GM11168 (cell line): ENCODE data around the gene DNAH12.

Source experiments
- in situ Hi-C: fragments of 300-500 bp; cut with MboI; formaldehyde crosslinking; loops from one replicate; pipeline ENCODE4 v1.12.0; 2022; ENCODE audit warnings: low sequenced_read_pairs; ENCODE audit not compliant: unreplicated experiment

Gene DNAH12

DNA sequence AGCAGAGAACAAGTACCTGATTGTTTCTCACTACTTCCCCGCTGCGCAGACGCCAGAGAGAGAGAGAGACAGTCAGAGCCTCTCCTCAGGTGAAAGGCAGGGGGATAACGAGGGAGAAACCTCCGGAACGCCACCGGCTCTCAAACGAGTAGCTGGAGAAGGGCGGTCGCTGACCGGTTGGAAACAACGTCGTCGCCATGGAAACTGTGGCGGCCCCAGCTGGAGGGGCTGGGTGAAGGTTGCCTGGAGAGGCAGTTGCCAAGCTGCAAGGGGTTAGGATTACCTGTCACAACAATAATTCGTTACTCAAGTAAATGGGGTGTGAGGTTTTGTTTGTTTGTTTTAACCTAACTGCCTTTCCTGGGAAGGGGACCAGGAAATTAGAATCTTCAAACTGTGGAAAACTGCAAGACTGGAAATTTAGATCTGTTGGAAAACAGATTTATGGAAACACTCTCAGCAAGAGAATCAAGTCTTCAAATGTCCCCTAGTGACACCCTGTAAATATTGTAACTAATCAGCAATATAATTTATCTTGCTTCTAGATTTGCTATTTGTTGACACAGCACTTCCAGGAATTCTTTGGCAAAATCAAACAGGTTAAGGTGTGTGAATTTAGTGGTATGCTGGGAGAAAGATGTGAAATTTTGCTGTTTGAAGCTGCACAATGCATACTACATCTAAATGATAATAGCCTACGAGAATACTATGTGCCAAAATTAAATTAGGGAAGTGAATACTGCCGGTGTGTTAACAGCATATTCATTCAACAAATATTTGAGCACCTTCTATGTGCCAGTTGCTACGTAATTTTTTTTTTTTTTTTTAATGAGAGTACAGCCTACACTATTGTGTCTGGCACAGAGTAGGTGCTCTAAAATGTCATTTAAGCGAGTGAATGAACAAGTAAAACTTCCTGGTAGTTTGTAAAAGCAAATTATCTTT, at the start of gene DNAH12:
Gene DNAH12, minus strand, starts transcription at position 164 of the 945 bp plus-strand sequence. CDS start 1,474 bp downstream, outside the sequence.
- in situ Hi-C loops, result no loop called here

DNA sequence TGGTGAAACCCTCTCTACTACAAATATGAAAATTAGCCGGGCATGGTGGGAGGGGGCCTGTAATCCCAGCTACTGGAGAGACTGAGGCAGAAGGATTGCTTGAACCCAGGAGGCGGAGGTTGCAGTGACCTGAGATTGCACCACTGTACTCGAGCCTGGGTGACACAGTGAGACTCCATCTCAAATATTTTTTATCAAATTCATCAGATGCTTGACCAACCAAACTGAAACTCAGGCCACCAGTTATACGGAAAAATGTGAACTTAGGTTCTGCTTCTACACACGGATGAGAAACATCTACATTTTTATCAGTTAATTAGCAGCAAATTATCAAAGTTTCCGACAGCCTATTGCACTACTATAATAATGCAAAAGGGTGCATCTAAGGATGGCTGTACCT, 48.2 kb upstream of the DNAH12 start:
- in situ Hi-C loops, result no loop called here

DNA sequence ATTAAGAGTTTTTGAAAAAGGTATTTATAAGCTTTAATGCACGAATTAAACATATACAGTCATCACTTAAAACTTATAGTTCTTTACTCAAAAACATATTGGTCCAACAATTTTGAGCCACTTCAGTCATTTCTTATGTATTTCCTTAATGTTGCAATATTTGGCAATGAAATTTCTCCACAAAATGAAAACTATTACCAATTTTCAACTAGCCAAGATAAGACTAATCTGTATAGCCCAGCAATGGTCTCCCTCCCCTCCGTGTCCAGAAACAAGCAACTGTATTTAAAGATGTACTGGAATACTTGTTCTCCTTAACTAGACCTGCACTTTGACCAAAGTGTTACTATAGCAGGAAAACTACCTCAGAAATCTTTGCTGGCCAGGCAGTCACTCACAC, 43.8 kb upstream of the DNAH12 start:
- in situ Hi-C loops, result no loop called here

DNA sequence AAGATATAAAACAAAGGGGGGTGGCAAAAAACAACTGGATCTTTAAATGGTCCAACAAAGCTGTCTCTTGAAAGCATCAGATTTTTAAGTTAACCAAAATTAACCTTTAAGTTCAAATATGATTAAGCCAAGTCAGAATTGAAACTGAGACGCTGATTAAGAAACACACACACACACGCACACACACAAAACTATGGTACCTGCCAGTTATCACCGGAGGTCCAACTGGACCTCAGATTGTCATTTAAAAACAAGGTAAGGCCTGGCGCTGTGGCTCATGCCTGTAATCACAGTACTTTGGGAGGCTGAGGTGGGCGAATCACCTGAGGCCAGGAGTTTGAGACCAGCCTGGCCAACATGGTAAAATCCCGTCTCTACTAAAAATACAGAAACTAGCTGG, 42.6 kb upstream of the DNAH12 start:
- in situ Hi-C loops, result no loop called here

DNA sequence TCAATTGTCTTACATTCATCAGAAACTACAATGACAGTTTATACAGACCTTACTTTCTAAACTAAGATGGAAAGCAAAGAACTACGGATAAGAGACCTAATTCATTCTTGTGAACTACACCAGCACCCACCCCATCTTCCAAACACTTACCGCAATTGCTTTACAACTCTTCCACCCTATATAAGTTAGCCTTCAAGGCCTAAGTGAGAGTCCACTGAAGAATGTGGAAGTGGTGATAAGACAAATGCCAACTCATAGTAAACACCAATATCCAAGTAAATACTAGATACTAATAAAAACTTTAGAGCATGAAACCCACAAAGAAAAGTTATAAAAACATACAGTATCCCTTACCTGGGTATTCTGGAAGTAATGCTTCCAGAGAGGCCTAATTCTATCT, 39.4 kb upstream of the DNAH12 start:
- in situ Hi-C loops, result no loop called here

DNA sequence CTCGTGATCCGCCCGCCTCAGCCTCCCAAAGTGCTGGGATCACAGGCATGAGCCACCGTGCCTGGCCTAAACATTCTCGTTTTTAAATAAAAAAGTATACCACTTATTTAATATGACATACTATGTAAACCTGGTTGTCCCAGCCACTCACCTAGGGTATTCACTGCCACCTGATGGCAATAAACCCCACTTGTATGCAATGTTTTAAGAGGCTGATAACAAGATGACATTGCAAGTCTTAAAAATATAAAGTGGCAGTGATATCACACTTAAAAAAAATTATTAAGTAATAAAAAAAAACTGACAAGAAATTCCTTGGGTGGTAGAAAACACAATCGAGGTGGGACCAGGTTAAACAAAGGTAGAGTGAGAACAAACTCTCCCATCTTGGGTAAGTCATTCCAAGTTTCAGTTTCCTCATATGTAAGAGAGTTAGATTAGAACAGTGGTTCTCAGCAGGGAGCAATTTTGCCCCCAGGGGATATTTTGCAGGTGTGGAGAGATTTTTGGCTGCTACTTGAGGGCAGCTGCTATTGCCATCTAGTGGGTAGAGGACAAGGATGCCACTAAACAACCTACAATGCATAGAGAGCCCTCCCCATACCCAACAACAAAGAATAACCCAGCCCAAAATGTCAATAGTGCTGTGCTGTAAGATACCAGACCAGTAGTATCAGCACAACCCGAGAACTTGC, 38.5 kb upstream of the DNAH12 start:
- in situ Hi-C loops, result no loop called here

DNA sequence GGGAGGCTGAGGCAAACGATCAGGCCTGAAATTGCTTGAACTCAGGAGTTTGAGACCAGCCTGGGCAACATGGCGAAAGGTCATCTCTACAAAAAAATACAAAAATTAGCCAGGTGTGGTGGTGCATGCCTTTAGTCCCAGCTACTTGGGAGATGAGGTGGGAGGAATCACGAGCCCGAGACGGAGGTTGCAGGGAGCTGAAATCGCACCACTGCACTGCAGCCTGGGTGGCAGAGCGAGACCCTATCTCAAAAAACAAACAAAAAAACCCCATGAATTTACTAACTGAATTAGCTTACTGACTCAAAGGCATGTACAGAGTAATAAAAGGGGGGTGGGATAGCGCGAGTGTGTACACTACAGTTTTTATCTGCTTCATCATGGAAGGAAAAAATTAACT, 33.7 kb upstream of the DNAH12 start:
- in situ Hi-C loops, result no loop called here

GRCh38 chr3:57575966-57576626, 32.0 kb upstream of the DNAH12 start:
- in situ Hi-C loops, result no loop called here

DNA sequence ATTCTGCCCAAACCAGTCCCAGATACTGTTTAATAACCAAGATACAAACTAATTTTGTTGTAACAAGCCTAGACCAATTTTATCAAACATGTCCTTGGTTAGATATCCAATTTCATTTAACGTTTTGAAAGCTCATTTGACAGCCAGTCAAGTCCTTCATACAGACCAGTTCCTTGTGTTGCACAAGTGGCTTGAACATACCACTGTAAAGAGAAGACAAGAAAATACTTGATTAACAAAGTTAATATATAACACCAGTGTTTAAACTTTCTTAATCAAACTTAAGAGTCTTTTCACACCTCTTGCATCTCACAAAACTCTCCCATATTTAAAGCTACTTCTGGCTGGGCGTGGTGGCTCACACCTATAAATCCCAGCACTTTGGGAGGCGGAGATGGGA, 28.0 kb upstream of the DNAH12 start:
- in situ Hi-C loops, result no loop called here

DNA sequence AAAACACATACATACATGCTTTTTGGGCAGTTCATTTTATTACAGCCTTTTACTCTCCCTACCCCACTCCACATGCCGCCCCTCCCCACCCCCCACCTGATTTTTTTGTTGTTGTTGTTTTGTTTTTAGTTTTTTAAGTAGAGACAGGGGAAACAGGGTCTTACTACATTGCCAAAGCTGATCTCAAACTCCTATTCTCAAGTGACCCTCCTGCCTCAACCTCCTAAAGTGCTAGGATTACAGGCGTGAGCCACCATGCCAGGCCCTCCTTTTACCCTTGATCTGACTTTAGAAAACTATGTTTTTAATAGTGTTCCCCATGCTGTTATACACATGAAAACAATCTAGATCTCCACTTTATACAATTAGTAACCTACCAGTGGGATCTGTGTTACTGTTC, 26.7 kb upstream of the DNAH12 start:
- in situ Hi-C loops, result no loop called here

- in situ Hi-C loops, result no loop called here
These were observed 25.8 kb upstream of the DNAH12 start for GRCh38 chr3:57569859-57570450.

DNA sequence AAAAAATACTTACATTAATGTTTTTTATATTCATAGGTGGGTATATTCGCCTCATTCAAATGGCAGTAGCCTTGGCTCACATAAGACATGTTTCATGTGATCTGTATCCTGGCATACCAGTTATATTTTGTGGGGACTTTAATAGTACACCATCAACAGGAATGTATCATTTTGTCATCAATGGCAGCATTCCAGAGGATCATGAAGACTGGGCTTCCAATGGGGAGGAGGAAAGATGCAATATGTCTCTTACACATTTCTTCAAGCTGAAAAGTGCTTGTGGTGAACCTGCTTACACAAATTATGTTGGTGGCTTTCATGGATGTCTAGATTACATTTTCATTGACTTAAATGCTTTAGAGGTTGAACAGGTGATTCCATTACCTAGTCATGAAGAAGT, 15.4 kb upstream of the DNAH12 start:
- in situ Hi-C loops, result no loop called here

DNA sequence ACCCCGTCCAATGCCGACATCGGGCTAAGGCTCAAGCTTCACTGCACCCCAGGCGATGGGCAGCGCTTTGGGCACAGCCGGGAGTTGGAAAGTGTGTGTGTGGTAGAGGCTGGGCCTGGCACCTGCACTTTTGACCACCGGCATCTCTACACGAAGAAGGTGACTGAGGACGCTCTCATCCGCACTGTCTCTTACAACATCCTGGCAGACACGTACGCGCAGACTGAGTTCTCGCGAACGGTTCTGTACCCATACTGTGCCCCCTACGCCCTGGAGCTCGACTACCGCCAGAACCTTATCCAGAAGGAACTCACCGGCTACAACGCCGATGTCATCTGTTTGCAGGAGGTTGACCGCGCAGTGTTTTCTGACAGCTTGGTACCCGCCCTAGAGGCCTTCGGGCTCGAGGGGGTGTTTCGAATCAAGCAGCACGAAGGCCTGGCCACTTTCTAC, 13.0 kb upstream of the DNAH12 start:
- in situ Hi-C loops, result no loop called here

- in situ Hi-C loops, result no loop called here
These were observed 12.4 kb upstream of the DNAH12 start for GRCh38 chr3:57556459-57557084.

- in situ Hi-C loops, result no loop called here
These were observed 11.8 kb upstream of the DNAH12 start, which contains the start of gene PDE12 for GRCh38 chr3:57555738-57556458. Gene PDE12, plus strand, starts transcription at chr3:57556274. Its CDS starts 106 bp downstream, at chr3:57556380.

DNA sequence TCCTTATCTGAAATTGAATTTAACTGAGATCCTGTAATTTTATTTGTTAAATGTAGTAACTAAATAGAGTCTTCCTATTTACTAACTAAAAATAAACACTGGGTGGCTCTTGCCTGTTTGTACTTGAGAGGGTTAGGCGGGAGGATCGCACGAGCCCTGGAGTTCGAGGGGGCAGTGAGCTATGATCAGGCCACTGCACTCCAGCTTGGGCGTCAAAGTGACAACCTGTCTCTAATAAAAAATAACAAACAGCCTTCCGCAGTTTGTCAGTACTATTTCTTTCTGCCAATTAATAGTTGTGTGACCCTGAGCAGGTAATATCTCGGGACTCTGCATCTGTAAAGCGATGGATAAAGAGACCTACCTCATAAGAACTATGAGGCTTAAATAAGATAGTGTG, 11.2 kb upstream of the DNAH12 start:
- in situ Hi-C loops, result no loop called here

GRCh38 chr3:57546616-57547015, 2.5 kb upstream of the DNAH12 start:
- in situ Hi-C loops, result no loop called here

DNA sequence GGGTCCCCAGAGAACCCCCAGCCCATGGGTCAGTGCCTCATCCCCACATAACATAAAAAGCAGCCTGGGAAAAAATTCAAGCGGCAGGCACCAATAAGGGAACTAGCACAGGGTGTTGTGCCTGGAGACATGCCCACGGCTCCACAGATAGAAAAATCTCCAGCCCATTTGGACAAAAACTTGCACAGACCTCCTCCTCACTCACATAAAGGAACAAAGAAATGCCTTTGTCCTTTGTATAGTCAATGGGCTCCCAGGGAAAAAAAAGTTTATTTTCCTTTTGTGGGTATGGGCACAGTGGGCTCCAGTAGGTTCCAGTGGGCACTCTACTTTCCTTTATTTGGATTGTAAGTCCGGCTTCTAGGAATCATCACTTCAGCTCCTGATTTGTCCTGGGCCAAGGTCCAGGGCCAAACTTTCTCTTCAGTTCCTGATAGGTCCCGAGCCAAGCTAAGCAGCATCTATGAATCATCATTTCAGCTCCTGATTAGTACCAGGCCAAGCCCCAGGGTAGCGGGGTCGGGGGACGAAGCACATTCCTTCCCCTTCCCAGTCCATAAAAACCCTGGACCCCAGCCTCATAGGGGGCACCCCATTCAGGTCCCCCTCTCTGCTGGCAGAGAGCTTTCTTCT, 1.6 kb upstream of the DNAH12 start:
- in situ Hi-C loops, result no loop called here

DNA sequence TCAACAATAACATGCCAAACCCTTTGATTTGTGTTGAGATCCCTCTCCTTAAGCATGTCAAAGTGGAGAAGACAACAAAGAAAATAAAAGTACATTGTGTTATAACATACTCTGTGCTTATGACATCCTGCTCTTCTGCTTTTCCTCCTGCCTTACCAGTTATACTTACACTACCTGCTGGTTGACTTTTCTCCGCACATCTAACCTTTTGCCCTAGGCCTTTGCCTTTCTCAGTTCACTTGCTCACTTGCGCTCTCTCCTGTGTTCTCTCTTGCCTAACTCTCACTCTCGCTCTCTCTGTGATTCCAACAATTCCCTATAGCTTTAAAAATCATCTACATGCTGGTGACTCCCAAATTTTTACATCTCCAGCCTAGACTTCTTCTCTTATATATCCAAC, 5.7 kb downstream of the DNAH12 start:
- in situ Hi-C loops, result no loop called here
